ENCODE measurements around the gene RHOBTB1.
"Not testable (repeated sequence)": the region's sequence is repeated elsewhere in the genome, so short reads cannot be mapped to it uniquely, and the experiment has no call there.

RHOBTB1 gene

GRCh38 chr10:60834401-60834800 lies 109.6 kb downstream of the RHOBTB1 start:
- no peak overlapping the region for H4K91ac ChIP-seq (ENCODE audit: low read depth, low read length, poor library complexity)
- H2BK120ac ChIP-seq (ENCODE audit: low read depth, low read length), result no peak overlapping the region
- H3K27ac ChIP-seq (replicated peaks; ENCODE audit: low read length), result no peak overlapping the region
- no peak overlapping the region for H3K14ac ChIP-seq (ENCODE audit: low read length)
- H2BK5ac ChIP-seq (ENCODE audit: low read length), result no peak overlapping the region
- no peaks in the 10 kb centered on the region for H3K9me3 ChIP-seq (replicated peaks in 1 of 2; ENCODE audit: control insufficient read depth in 2 of 2, insufficient read depth in 1 of 2, low read depth in 1 of 2, low read length in 2 of 2)
- no peak overlapping the region for H2BK12ac ChIP-seq (ENCODE audit: low read length)
- H3K4ac ChIP-seq (ENCODE audit: low read length), result no peak overlapping the region
- no peak overlapping the region for H3K9ac ChIP-seq (ENCODE audit: low read depth, low read length, poor library complexity)
- peaks cover 0 to 3% of the 10 kb centered on the region in 2 donors for H3K4me1 ChIP-seq (ENCODE audit: control insufficient read depth in 2 of 2, insufficient read depth in 1 of 2, low read depth in 1 of 2, low read length in 2 of 2)
- H3K36me3 ChIP-seq (replicated peaks in 1 of 2; ENCODE audit: control insufficient read depth in 2 of 2, insufficient read depth in 2 of 2, low read length in 2 of 2), result no peaks in the 10 kb centered on the region
- H3K18ac ChIP-seq (ENCODE audit: low read length), result no peak overlapping the region
- H2AK5ac ChIP-seq (ENCODE audit: low read depth, low read length), result no peak overlapping the region
- no peak for DNase-seq (ENCODE audit: low spot score)
- no peaks in the 10 kb centered on the region for H3K27me3 ChIP-seq (ENCODE audit: control insufficient read depth in 3 of 3, insufficient read depth in 3 of 3, low read depth in 1 of 3, low read length in 3 of 3)
- H3K79me1 ChIP-seq (ENCODE audit: low read depth, low read length), result no peaks in the 10 kb centered on the region
- no peak overlapping the region for H3K23ac ChIP-seq (ENCODE audit: low read depth, low read length, poor library complexity)
- H2BK15ac ChIP-seq (ENCODE audit: low read length), result no peak overlapping the region
- H2AFZ ChIP-seq (ENCODE audit: low read length), result no peak overlapping the region
- no peak overlapping the region for H3K4me3 ChIP-seq (ENCODE audit: low read length in 2 of 2)
- H4K8ac ChIP-seq (ENCODE audit: low read depth, low read length), result no peak overlapping the region
- no peak overlapping the region for H3K4me2 ChIP-seq (ENCODE audit: insufficient read depth, low read length, poor library complexity, severe bottlenecking)

- H3K27me3 ChIP-seq (ENCODE audit: control insufficient read depth in 3 of 3, insufficient read depth in 3 of 3, low read depth in 1 of 3, low read length in 3 of 3); H4K8ac ChIP-seq (ENCODE audit: low read depth, low read length); H3K9me3 ChIP-seq (replicated peaks in 1 of 2; ENCODE audit: control insufficient read depth in 2 of 2, insufficient read depth in 1 of 2, low read depth in 1 of 2, low read length in 2 of 2); H3K18ac ChIP-seq (ENCODE audit: low read length); H3K36me3 ChIP-seq (replicated peaks in 1 of 2; ENCODE audit: control insufficient read depth in 2 of 2, insufficient read depth in 2 of 2, low read length in 2 of 2); H2BK120ac ChIP-seq (ENCODE audit: low read depth, low read length); H4K91ac ChIP-seq (ENCODE audit: low read depth, low read length, poor library complexity); H3K4me3 ChIP-seq (ENCODE audit: low read length in 2 of 2); H3K14ac ChIP-seq (ENCODE audit: low read length); H2AK5ac ChIP-seq (ENCODE audit: low read depth, low read length); H3K23ac ChIP-seq (ENCODE audit: low read depth, low read length, poor library complexity); H3K9ac ChIP-seq (ENCODE audit: low read depth, low read length, poor library complexity); H3K79me1 ChIP-seq (ENCODE audit: low read depth, low read length); H3K4me2 ChIP-seq (ENCODE audit: insufficient read depth, low read length, poor library complexity, severe bottlenecking); DNase-seq (ENCODE audit: low spot score); H2AFZ ChIP-seq (ENCODE audit: low read length); H2BK5ac ChIP-seq (ENCODE audit: low read length); H3K4ac ChIP-seq (ENCODE audit: low read length); H3K27ac ChIP-seq (replicated peaks; ENCODE audit: low read length); H2BK15ac ChIP-seq (ENCODE audit: low read length); H2BK12ac ChIP-seq (ENCODE audit: low read length): not testable (repeated sequence)
- peaks cover 0 to 15% of the 10 kb centered on the region in 2 donors for H3K4me1 ChIP-seq (ENCODE audit: control insufficient read depth in 2 of 2, insufficient read depth in 1 of 2, low read depth in 1 of 2, low read length in 2 of 2)
- WGBS, 2 donors (ENCODE audit: extremely low coverage in 2 of 2, insufficient read length in 2 of 2, insufficient replicate concordance in 1 of 2), result no CpG with 5 or more reads among the region's 4 CpGs
Observed at GRCh38 chr10:60832136-60832535, 111.8 kb downstream of the RHOBTB1 start.

DNA sequence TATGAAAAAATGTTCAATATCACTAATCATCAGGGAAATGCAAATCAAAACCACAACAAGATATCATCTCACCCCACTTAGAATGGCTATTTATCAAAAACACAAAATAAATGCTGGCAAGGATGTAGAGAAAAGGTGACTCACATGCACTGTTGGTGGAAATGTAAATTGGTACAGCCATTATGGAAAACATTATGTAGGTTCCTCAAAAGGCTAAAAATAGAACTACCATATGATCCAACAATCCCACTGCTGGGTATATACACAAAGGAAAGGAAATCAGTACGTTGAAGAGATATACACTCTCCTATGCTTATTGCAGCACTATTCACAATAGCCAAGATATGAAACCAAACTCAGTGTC lies 115.5 kb downstream of the RHOBTB1 start:
- Histone ChIP-seq H4K8ac (ENCODE audit: low read depth, low read length) (no peak overlapping the region), H3K9ac (ENCODE audit: low read depth, low read length, poor library complexity) (no peak overlapping the region), H2BK12ac (ENCODE audit: low read length) (no peak overlapping the region), H3K4me3 (ENCODE audit: low read length in 2 of 2) (no peak overlapping the region), H3K14ac (ENCODE audit: low read length) (no peak overlapping the region), H2BK5ac (ENCODE audit: low read length) (no peak overlapping the region), H3K27me3 (ENCODE audit: control insufficient read depth in 3 of 3, insufficient read depth in 3 of 3, low read depth in 1 of 3, low read length in 3 of 3) (no peaks in the 10 kb centered on the region), H3K23ac (ENCODE audit: low read depth, low read length, poor library complexity) (no peak overlapping the region), H2AK5ac (ENCODE audit: low read depth, low read length) (no peak overlapping the region), H2BK15ac (ENCODE audit: low read length) (no peak overlapping the region), H3K27ac (replicated peaks; ENCODE audit: low read length) (no peak overlapping the region), H3K79me1 (ENCODE audit: low read depth, low read length) (no peaks in the 10 kb centered on the region), H3K9me3 (replicated peaks in 1 of 2; ENCODE audit: control insufficient read depth in 2 of 2, insufficient read depth in 1 of 2, low read depth in 1 of 2, low read length in 2 of 2) (peaks cover 0 to 7% of the 10 kb centered on the region in 2 donors), H3K4me2 (ENCODE audit: insufficient read depth, low read length, poor library complexity, severe bottlenecking) (no peak overlapping the region), H3K4me1 (ENCODE audit: control insufficient read depth in 2 of 2, insufficient read depth in 1 of 2, low read depth in 1 of 2, low read length in 2 of 2) (peaks cover 0 to 20% of the 10 kb centered on the region in 2 donors), H3K36me3 (replicated peaks in 1 of 2; ENCODE audit: control insufficient read depth in 2 of 2, insufficient read depth in 2 of 2, low read length in 2 of 2) (no peaks in the 10 kb centered on the region), H3K4ac (ENCODE audit: low read length) (no peak overlapping the region), H2AFZ (ENCODE audit: low read length) (peak overlapping the region; percentile 66), H2BK120ac (ENCODE audit: low read depth, low read length) (no peak overlapping the region), H3K18ac (ENCODE audit: low read length) (no peak overlapping the region), H4K91ac (ENCODE audit: low read depth, low read length, poor library complexity) (no peak overlapping the region)
- no peak for DNase-seq (ENCODE audit: low spot score)
- no CpG with 5 or more reads among the region's 1 CpG for WGBS, 2 donors (ENCODE audit: extremely low coverage in 2 of 2, insufficient read length in 2 of 2, insufficient replicate concordance in 1 of 2)

DNA sequence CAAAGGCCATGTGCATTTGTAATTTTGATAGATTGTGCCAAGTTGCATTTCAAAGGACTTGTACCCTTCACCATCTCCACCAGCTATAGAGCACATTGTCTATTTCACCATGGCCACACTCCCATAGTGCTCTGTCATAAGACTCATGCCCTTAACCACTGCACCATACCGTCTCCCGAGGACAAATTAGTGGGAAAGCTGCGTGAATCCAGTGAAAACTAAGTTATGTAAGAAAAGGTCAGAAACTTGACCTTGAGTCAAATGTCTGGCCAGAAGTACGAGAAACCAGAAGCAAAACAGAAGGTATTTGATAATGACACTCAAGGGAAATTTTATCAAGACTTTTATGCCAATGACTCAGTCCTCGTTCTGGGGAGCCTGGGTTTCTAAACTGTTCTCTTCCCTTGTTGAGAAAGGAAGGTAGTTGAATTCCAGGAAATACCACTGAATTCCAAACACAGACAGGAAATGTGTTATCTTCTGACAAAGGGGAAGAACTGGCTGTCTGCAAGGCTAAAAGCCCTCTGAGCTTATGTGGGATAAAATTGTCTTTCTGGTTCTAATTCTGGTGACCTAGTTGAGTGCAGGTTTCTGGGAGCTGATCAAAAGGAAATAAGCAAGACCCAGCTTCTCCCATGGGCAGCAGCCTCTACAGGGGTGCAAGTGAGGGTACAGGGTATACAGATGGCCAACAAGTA lies 116.0 kb downstream of the RHOBTB1 start:
- WGBS, 2 donors (ENCODE audit: extremely low coverage in 2 of 2, insufficient read length in 2 of 2, insufficient replicate concordance in 1 of 2), result no CpG with 5 or more reads among the region's 5 CpGs
- no peak overlapping the region for H3K18ac ChIP-seq (ENCODE audit: low read length)
- H2BK120ac ChIP-seq (ENCODE audit: low read depth, low read length), result no peak overlapping the region
- H3K27me3 ChIP-seq (ENCODE audit: control insufficient read depth in 3 of 3, insufficient read depth in 3 of 3, low read depth in 1 of 3, low read length in 3 of 3), result no peaks in the 10 kb centered on the region
- no peak overlapping the region for H2AK5ac ChIP-seq (ENCODE audit: low read depth, low read length)
- no peaks in the 10 kb centered on the region for H3K36me3 ChIP-seq (replicated peaks in 1 of 2; ENCODE audit: control insufficient read depth in 2 of 2, insufficient read depth in 2 of 2, low read length in 2 of 2)
- no peaks in the 10 kb centered on the region for H3K79me1 ChIP-seq (ENCODE audit: low read depth, low read length)
- no peak overlapping the region for H3K4me3 ChIP-seq (ENCODE audit: low read length in 2 of 2)
- no peak overlapping the region for H2BK12ac ChIP-seq (ENCODE audit: low read length)
- peaks cover 0 to 7% of the 10 kb centered on the region in 2 donors for H3K9me3 ChIP-seq (replicated peaks in 1 of 2; ENCODE audit: control insufficient read depth in 2 of 2, insufficient read depth in 1 of 2, low read depth in 1 of 2, low read length in 2 of 2)
- no peak overlapping the region for H2BK5ac ChIP-seq (ENCODE audit: low read length)
- H3K4me2 ChIP-seq (ENCODE audit: insufficient read depth, low read length, poor library complexity, severe bottlenecking), result no peak overlapping the region
- no peak overlapping the region for H2BK15ac ChIP-seq (ENCODE audit: low read length)
- H2AFZ ChIP-seq (ENCODE audit: low read length), result peak overlapping the region; percentile 66
- no peak overlapping the region for H3K14ac ChIP-seq (ENCODE audit: low read length)
- H3K4ac ChIP-seq (ENCODE audit: low read length), result no peak overlapping the region
- no peak overlapping the region for H3K9ac ChIP-seq (ENCODE audit: low read depth, low read length, poor library complexity)
- no peak overlapping the region for H3K23ac ChIP-seq (ENCODE audit: low read depth, low read length, poor library complexity)
- DNase-seq (ENCODE audit: low spot score), result no peak
- no peak overlapping the region for H3K27ac ChIP-seq (replicated peaks; ENCODE audit: low read length)
- H3K4me1 ChIP-seq (ENCODE audit: control insufficient read depth in 2 of 2, insufficient read depth in 1 of 2, low read depth in 1 of 2, low read length in 2 of 2), result peaks cover 0 to 24% of the 10 kb centered on the region in 2 donors
- H4K8ac ChIP-seq (ENCODE audit: low read depth, low read length), result no peak overlapping the region
- no peak overlapping the region for H4K91ac ChIP-seq (ENCODE audit: low read depth, low read length, poor library complexity)

Measured in neuronal stem cell (in vitro differentiated cells).